Colonic mucosa (tissue), 4 donors: ENCODE data around the gene PTPRN2. TPM values are rescaled to one million over a fixed set of nuclear protein-coding genes. Genes with fewer than 3 reads are reported as not detected.

ENCODE experiments used
- DNase-seq: peaks from one replicate; pipeline ENCODE4 v3.0.0-alpha.2; 2020
- H3K27ac ChIP-seq: fragments of 200-600 bp; one replicate; pipeline ENCODE4 v1.8.0; 2021
- H3K27me3 ChIP-seq: fragments of 200-600 bp; one replicate; pipeline ENCODE4 v1.8.0; 2021
- H3K36me3 ChIP-seq: fragments of 200-600 bp; one replicate; pipeline ENCODE4 v1.8.0; 2021
- H3K4me1 ChIP-seq: fragments of 200-600 bp; one replicate; pipeline ENCODE4 v1.8.0; 2021; ENCODE audit warnings: mild to moderate bottlenecking
- H3K4me3 ChIP-seq: fragments of 200-600 bp; one replicate; pipeline ENCODE4 v1.8.0; 2021
- H3K9ac ChIP-seq, 2 donors: one replicate each; pipeline ENCODE4 v1.7.0; 2013; ENCODE audit warnings: control low read depth in 2 of 2, low read depth in 2 of 2, low read length in 2 of 2
- H3K9me3 ChIP-seq: fragments of 200-600 bp; one replicate; pipeline ENCODE4 v1.8.0; 2021
- CTCF ChIP-seq: fragments of 200-600 bp; IDR thresholded peaks from one replicate; pipeline ENCODE4 v1.8.0; 2022; ENCODE audit warnings: antibody characterized with exemption, mild to moderate bottlenecking
- intact Hi-C: fragments of 100-400 bp; cut with DNase I; formaldehyde crosslinking; loops from one replicate; pipeline ENCODE4 v1.14.1; 2022
- total RNA-seq, 2 donors: library from RNA; stranded (reverse); fragmentation: NEBNext Ultra II Directional in 1 of 2; extraction: Animal tissue kit (Norgen Biotek cat#: 25700) in 1 of 2; gene quantifications; one replicate each; pipeline ENCODE4 v1.2.1, GENCODE V29; 2021
- donor health status: healthy.
- donor health status: DM: no; HTN: no; CAD: no.
- donor health status: DM: no; HTN: no; CAD: no.

PTPRN2 gene
- total RNA-seq, 2 donors from 2014 or later: 14.7 to 21.6 TPM

GRCh38 chr7:157524731-157525130 lies 1062.9 kb downstream of the PTPRN2 start:
- no peak overlapping the region for H3K4me3 ChIP-seq
- no peaks in the 10 kb centered on the region for H3K4me1 ChIP-seq
- intact Hi-C loops: no loop called here
- no peak for TF ChIP-seq CTCF
- H3K9me3 ChIP-seq: no peaks in the 10 kb centered on the region
- no peaks in the 10 kb centered on the region for H3K36me3 ChIP-seq
- H3K27me3 ChIP-seq: no peaks in the 10 kb centered on the region
- H3K27ac ChIP-seq: no peak overlapping the region
- no peak for DNase-seq
- H3K9ac ChIP-seq: no peak overlapping the region

- TF ChIP-seq CTCF: no peak
- H3K27ac ChIP-seq: no peak overlapping the region
- no peaks in the 10 kb centered on the region for H3K9me3 ChIP-seq
- intact Hi-C loops: no loop called here
- no peak for DNase-seq
- H3K4me1 ChIP-seq: no peaks in the 10 kb centered on the region
- H3K4me3 ChIP-seq: no peak overlapping the region
- no peaks in the 10 kb centered on the region for H3K27me3 ChIP-seq
- H3K36me3 ChIP-seq: no peaks in the 10 kb centered on the region
- H3K9ac ChIP-seq: no peak overlapping the region
Observed at GRCh38 chr7:157523766-157524421, 1063.7 kb downstream of the PTPRN2 start.

GRCh38 chr7:157523371-157523765 lies 1064.3 kb downstream of the PTPRN2 start:
- no peak for DNase-seq
- TF ChIP-seq CTCF: no peak
- Histone ChIP-seq H3K36me3 (no peaks in the 10 kb centered on the region), H3K9me3 (no peaks in the 10 kb centered on the region), H3K4me1 (no peaks in the 10 kb centered on the region), H3K27me3 (no peaks in the 10 kb centered on the region), H3K4me3 (no peak overlapping the region), H3K9ac (no peak overlapping the region), H3K27ac (no peak overlapping the region)
- intact Hi-C loops: no loop called here

- intact Hi-C loops: no loop called here
- no peak for DNase-seq
Observed at GRCh38 chr7:157522954-157523353, 1064.7 kb downstream of the PTPRN2 start.

GRCh38 chr7:157522189-157522588 lies 1065.4 kb downstream of the PTPRN2 start:
- no peak for TF ChIP-seq CTCF
- intact Hi-C loops: no loop called here
- no peaks in the 10 kb centered on the region for H3K36me3 ChIP-seq
- H3K27ac ChIP-seq: no peak overlapping the region
- H3K9me3 ChIP-seq: no peaks in the 10 kb centered on the region
- H3K4me3 ChIP-seq: no peak overlapping the region
- H3K27me3 ChIP-seq: no peaks in the 10 kb centered on the region
- no peak overlapping the region for H3K9ac ChIP-seq
- no peak for DNase-seq
- no peaks in the 10 kb centered on the region for H3K4me1 ChIP-seq

More at GRCh38 chr7:157522954-157523353, 1064.7 kb downstream of the PTPRN2 start:
- H3K9me3 ChIP-seq: no peaks in the 10 kb centered on the region
- H3K36me3 ChIP-seq: no peaks in the 10 kb centered on the region
- H3K9ac ChIP-seq: no peak overlapping the region
- no peaks in the 10 kb centered on the region for H3K4me1 ChIP-seq
- no peak overlapping the region for H3K4me3 ChIP-seq
- H3K27me3 ChIP-seq: no peaks in the 10 kb centered on the region
- H3K27ac ChIP-seq: no peak overlapping the region
- TF ChIP-seq CTCF: no peak
